Muscle of arm (tissue), 12 donors: ENCODE data around the gene SLC12A1. TPM values are rescaled to one million over a fixed set of nuclear protein-coding genes. Genes with fewer than 3 reads are reported as not detected.

Source experiments
- polyA plus RNA-seq, 12 donors: library from polyadenylated mRNA; unstranded; fragments of 120-200 nt; gene quantifications; one replicate each; pipeline ENCODE4 v1.2.1, GENCODE V29; 2013; ENCODE audit not compliant: insufficient read length in 12 of 12

Gene SLC12A1
- polyA plus RNA-seq, 12 donors, result 0.05 to 1.9 (median 0.35) TPM; not detected in 2

Other genes with a start within 250 kb of the SLC12A1 start
- gene SLC24A5, start 85.3 kb upstream of the SLC12A1 start, polyA plus RNA-seq, result 1 to 10 TPM in 2 of 12 donors, under 1 TPM in 3, not detected in 7; 0.08 to 3.1 (median 0.81) TPM
- gene MYEF2, start 28.0 kb upstream of the SLC12A1 start, polyA plus RNA-seq, result 10 to 100 TPM in 10 of 12 donors, 1 to 10 TPM in 1, not detected in 1; 7.7 to 21.5 (median 14.7) TPM
- not detected for gene CTXN2, start 14.6 kb upstream of the SLC12A1 start, polyA plus RNA-seq
- 100 to 1,000 TPM in 7 of 12 donors, 10 to 100 TPM in 4, not detected in 1; 82.8 to 158 (median 110) TPM for gene DUT, start 125.1 kb downstream of the SLC12A1 start, polyA plus RNA-seq